ENCODE results near the gene DGKE.
A peak's percentile ranks its signal among the peaks of the same experiment; 100 is the strongest.

DGKE gene

DNA sequence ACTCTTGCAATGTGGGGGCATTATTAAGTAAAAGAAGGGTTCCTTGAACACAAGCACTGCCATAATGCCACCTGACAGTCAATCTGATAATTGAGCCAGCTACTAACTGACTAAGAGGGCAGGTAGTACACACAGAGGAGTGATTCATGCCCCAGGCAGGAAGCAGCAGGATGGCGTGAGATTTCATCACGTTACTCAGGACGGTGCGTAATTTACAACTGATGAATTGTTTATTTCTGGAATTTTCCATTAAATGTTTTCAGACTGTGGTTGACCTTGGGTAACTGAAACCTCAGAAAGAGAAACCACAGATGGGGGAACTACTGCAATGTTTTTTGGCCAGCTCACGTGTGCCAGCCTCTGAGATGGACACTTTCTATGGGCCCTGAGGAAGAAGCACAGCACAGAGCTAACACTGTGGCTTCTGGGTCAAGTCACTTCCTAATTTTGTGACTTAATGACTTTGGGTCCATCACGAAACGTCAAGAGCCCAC is 46.9 kb upstream of the DGKE start:
- Histone ChIP-seq H3K9ac (ENCODE audit: low read depth, low read length, poor library complexity, severe bottlenecking) (peak overlapping the region; percentile 47), H3K9me3 (ENCODE audit: insufficient read depth, low read depth, low read length) (no peaks in the 10 kb centered on the region), H3K4me2 (ENCODE audit: low read depth, low read length, poor library complexity, severe bottlenecking) (peak overlapping the region; percentile 56), H3K9me2 (replicated peaks; ENCODE audit: low read depth, low read length) (no peaks in the 10 kb centered on the region), H3K27me3 (ENCODE audit: insufficient read depth, low read length, poor library complexity, severe bottlenecking) (no peaks in the 10 kb centered on the region), H3K36me3 (ENCODE audit: insufficient read depth, low read length) (no peaks in the 10 kb centered on the region), H3K4me3 (ENCODE audit: low read length, poor library complexity, severe bottlenecking) (peak overlapping the region; percentile 24), H3F3A (ENCODE audit: low read depth) (peaks cover 6% of the 10 kb centered on the region; the same call in 1 of the 2 replicates), H3K79me2 (ENCODE audit: insufficient read depth, low read length) (no peaks in the 10 kb centered on the region), H4K20me1 (ENCODE audit: insufficient read depth, low read length, poor library complexity, severe bottlenecking) (no peaks in the 10 kb centered on the region), H2AFZ (ENCODE audit: low read length) (0 out of 2 replicates have a peak overlapping the region, but pooled peaks have one; percentile 9), H3K4me1 (ENCODE audit: insufficient read depth, low read length, poor library complexity, severe bottlenecking) (peaks cover 53% of the 10 kb centered on the region)
- TF ChIP-seq, protein P1, sequence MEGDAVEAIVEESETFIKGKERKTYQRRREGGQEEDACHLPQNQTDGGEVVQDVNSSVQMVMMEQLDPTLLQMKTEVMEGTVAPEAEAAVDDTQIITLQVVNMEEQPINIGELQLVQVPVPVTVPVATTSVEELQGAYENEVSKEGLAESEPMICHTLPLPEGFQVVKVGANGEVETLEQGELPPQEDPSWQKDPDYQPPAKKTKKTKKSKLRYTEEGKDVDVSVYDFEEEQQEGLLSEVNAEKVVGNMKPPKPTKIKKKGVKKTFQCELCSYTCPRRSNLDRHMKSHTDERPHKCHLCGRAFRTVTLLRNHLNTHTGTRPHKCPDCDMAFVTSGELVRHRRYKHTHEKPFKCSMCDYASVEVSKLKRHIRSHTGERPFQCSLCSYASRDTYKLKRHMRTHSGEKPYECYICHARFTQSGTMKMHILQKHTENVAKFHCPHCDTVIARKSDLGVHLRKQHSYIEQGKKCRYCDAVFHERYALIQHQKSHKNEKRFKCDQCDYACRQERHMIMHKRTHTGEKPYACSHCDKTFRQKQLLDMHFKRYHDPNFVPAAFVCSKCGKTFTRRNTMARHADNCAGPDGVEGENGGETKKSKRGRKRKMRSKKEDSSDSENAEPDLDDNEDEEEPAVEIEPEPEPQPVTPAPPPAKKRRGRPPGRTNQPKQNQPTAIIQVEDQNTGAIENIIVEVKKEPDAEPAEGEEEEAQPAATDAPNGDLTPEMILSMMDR (conservative IDR thresholded peaks at IDR 0.05; ENCODE audit: low read length), result no peak

DNA sequence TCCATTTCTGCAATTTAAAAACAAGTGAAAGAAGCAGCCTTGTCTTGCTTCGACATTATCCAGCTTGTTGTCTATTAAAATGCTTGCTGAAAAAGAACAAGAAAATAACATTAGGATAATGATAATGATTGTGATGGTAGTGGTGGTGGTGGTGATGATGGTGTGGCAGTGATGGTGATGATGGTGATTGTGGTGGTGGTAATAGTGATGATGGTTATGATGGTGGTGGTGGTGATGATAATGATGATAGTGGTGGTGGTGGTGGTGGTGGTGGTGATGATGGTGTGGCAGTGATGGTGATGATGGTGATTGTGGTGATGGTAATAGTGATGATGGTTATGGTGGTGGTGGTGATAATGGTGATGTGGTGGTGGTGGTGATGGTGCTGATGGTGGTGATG is 41.7 kb upstream of the DGKE start:
- Histone ChIP-seq H3K79me2 (ENCODE audit: insufficient read depth, low read length) (no peaks in the 10 kb centered on the region), H3K9me2 (replicated peaks; ENCODE audit: low read depth, low read length) (no peaks in the 10 kb centered on the region), H3K27me3 (ENCODE audit: insufficient read depth, low read length, poor library complexity, severe bottlenecking) (no peaks in the 10 kb centered on the region), H4K20me1 (ENCODE audit: insufficient read depth, low read length, poor library complexity, severe bottlenecking) (no peaks in the 10 kb centered on the region), H3K4me3 (ENCODE audit: low read length, poor library complexity, severe bottlenecking) (no peak overlapping the region), H3K36me3 (ENCODE audit: insufficient read depth, low read length) (no peaks in the 10 kb centered on the region), H3K4me1 (ENCODE audit: insufficient read depth, low read length, poor library complexity, severe bottlenecking) (peaks cover 26% of the 10 kb centered on the region), H2AFZ (ENCODE audit: low read length) (no peak overlapping the region), H3K9ac (ENCODE audit: low read depth, low read length, poor library complexity, severe bottlenecking) (no peak overlapping the region), H3K4me2 (ENCODE audit: low read depth, low read length, poor library complexity, severe bottlenecking) (no peak overlapping the region), H3K9me3 (ENCODE audit: insufficient read depth, low read depth, low read length) (no peaks in the 10 kb centered on the region), H3F3A (ENCODE audit: low read depth) (0 out of 2 replicates have a peak, but pooled peaks cover 2% of the 10 kb centered on the region)
- no peak for TF ChIP-seq EZH2phosphoT487 (IDR thresholded peaks at IDR 0.05; ENCODE audit: borderline replicate concordance)
- TF ChIP-seq, protein P1 (conservative IDR thresholded peaks at IDR 0.05; ENCODE audit: low read length), result no peak

DNA sequence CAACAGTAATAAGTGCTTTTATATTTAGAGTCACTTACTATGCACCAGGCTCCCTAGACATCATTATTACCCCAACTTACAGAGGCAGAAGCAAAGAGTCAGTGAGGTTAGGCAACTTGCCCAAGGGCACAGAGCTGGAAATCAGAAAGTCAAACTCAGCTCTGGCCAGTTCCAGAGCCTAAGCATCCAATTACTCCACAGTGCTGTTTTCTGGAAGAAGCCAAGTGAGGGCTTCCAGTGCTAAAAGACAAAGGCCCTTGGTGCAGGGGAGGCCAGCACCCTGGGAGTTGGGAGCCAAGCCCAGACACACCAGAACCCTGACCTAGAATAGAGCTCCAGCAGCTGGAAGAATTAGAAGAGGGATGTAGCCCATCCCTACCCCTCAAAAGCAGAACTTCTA is 40.4 kb upstream of the DGKE start:
- no peaks in the 10 kb centered on the region for H3F3A ChIP-seq (ENCODE audit: low read depth)
- no peaks in the 10 kb centered on the region for H3K9me3 ChIP-seq (ENCODE audit: insufficient read depth, low read depth, low read length)
- H3K4me2 ChIP-seq (ENCODE audit: low read depth, low read length, poor library complexity, severe bottlenecking), result no peak overlapping the region
- H3K9me2 ChIP-seq (replicated peaks; ENCODE audit: low read depth, low read length), result no peaks in the 10 kb centered on the region
- no peak overlapping the region for H3K4me3 ChIP-seq (ENCODE audit: low read length, poor library complexity, severe bottlenecking)
- H3K27me3 ChIP-seq (ENCODE audit: insufficient read depth, low read length, poor library complexity, severe bottlenecking), result no peaks in the 10 kb centered on the region
- H3K9ac ChIP-seq (ENCODE audit: low read depth, low read length, poor library complexity, severe bottlenecking), result no peak overlapping the region
- H4K20me1 ChIP-seq (ENCODE audit: insufficient read depth, low read length, poor library complexity, severe bottlenecking), result no peaks in the 10 kb centered on the region
- peaks cover 22% of the 10 kb centered on the region for H3K4me1 ChIP-seq (ENCODE audit: insufficient read depth, low read length, poor library complexity, severe bottlenecking)
- no peaks in the 10 kb centered on the region for H3K36me3 ChIP-seq (ENCODE audit: insufficient read depth, low read length)
- no peak overlapping the region for H2AFZ ChIP-seq (ENCODE audit: low read length)
- TF ChIP-seq, protein P1 (conservative IDR thresholded peaks at IDR 0.05; ENCODE audit: low read length), result no peak
- TF ChIP-seq EZH2phosphoT487 (IDR thresholded peaks at IDR 0.05; ENCODE audit: borderline replicate concordance), result no peak
- H3K79me2 ChIP-seq (ENCODE audit: insufficient read depth, low read length), result no peaks in the 10 kb centered on the region

All from Loucy (cell line).